Stimulated activated effector memory CD8-positive, alpha-beta T cell treated with anti-CD3 and anti-CD28 coated beads, Interleukin-12 subunit alpha, Interleukin-12 subunit beta, amount 100 ng/mL, for 72 hours (primary cell): ENCODE measurements around the gene TFEB.

Experiments
- ATAC-seq: fragments of 150-1000 bp; cut with Tn5 transposase; 2 replicates; pipeline ENCODE4 v1.10.0; 2021
- DNase-seq, 2 donors: peaks; one replicate each; pipeline ENCODE4 v3.0.0; 2021 to 2022; ENCODE audit warnings: low spot score in 2 of 2
- H3K27ac Mint-ChIP-seq: one replicate; pipeline ENCODE4 v1.8.0; 2022; ENCODE audit warnings: mild to moderate bottlenecking, mixed read lengths
- H3K36me3 Mint-ChIP-seq: one replicate; pipeline ENCODE4 v1.8.0; 2022; ENCODE audit warnings: mild to moderate bottlenecking, mixed read lengths
- H3K4me1 Mint-ChIP-seq: one replicate; pipeline ENCODE4 v1.8.0; 2022; ENCODE audit warnings: mixed read lengths
- H3K4me3 Mint-ChIP-seq: one replicate; pipeline ENCODE4 v1.8.0; 2022; ENCODE audit warnings: mild to moderate bottlenecking, mixed read lengths
- H3K9me3 Mint-ChIP-seq: one replicate; pipeline ENCODE4 v1.8.0; 2022; ENCODE audit warnings: mixed read lengths

The TFEB gene

DNA sequence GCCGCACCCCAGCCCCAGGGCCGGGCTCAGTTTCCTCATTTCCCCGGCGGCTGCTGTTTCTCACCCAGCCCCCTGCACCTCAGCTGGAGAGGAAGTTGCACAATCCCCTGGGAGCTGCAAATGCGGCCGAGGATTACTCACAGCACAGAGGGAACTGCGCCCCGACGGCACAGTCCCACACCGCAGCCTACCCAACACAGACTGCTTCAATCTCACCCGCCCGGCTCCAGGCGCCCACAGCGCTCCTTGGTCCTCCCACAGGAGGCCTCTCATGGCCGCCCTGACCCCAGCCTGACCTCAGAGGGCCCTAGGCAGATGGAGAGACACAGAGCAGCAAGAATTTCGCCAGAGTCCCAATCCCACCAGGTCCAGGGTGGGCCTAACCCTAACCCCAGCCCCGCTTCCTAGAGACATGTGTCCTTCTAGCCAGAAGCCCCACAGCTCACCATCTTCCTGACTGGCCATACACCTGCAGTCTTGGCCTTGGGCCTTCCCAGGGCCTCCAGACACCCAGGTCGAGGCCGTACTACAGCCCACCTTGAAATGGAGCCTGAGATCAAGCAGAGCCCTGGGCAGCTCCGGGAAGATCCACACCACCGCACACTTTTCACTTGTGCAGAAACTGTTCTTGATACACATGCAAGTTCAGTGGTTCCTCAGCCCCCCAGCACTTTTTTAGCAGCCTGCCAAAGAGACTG lies 11.7 kb downstream of the TFEB start:
- ATAC-seq (peak; percentile 71), DNase-seq (no peak)
- no peaks in the 10 kb centered on the region for H3K9me3 Mint-ChIP-seq
- H3K36me3 Mint-ChIP-seq = peaks cover 6% of the 10 kb centered on the region
- peaks cover 49% of the 10 kb centered on the region for H3K4me1 Mint-ChIP-seq
- H3K27ac Mint-ChIP-seq = peak overlapping the region; percentile 82
- peak overlapping the region; percentile 21 for H3K4me3 Mint-ChIP-seq

DNA sequence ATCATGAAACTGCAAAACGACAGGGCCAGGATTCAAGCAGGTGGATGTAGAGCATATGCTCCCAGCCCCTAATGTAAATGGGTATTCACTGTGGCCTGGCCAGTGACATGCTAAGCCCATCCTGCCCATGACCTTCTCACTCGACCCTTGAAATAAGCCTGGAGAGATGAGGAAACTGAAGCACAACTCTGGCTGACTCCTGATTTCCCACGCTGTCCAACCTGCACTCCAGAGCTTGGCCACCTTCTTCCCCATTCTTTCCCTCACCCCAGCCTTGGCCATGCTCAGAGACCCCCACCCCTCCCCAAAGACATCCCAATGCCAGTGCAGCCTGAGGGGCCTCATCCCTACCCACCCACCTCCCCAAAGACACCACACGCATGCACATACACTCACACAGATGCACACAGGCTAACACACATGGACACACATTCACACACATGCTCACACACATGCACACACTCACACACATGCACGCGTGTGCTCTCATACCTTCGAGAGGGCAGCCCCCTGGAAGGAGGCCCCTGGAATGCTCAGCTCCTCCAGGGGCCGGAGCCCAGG lies 12.4 kb downstream of the TFEB start:
- Mint-ChIP-seq H3K27ac (peak overlapping the region; percentile 21), H3K36me3 (peaks cover 6% of the 10 kb centered on the region), H3K4me3 (no peak overlapping the region), H3K4me1 (peaks cover 42% of the 10 kb centered on the region), H3K9me3 (no peaks in the 10 kb centered on the region)
- ATAC-seq = no peak
- no peak for DNase-seq

DNA sequence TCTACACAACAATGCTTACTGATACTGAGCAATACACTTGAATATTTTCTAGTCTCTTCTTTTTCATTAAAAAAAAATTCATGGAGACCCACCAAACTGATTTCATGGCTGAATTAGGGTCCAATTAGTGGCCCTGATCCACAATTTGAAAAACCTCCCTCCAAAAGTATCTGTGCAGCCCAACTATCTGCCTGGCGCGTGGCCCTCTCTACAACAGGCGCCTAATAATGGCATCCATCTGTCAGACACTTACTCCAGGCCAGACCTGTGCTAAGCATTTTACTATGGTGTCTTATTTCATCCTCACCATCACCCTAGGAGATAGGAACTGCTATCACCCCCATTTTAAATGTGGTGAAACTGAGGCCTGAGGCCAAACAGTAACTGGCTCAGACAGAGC lies 14.0 kb downstream of the TFEB start:
- Mint-ChIP-seq H3K27ac (peak overlapping the region; percentile 70), H3K4me1 (peaks cover 44% of the 10 kb centered on the region), H3K9me3 (no peaks in the 10 kb centered on the region), H3K4me3 (no peak overlapping the region), H3K36me3 (no peaks in the 10 kb centered on the region)
- DNase-seq (no peak), ATAC-seq (no peak)

DNA sequence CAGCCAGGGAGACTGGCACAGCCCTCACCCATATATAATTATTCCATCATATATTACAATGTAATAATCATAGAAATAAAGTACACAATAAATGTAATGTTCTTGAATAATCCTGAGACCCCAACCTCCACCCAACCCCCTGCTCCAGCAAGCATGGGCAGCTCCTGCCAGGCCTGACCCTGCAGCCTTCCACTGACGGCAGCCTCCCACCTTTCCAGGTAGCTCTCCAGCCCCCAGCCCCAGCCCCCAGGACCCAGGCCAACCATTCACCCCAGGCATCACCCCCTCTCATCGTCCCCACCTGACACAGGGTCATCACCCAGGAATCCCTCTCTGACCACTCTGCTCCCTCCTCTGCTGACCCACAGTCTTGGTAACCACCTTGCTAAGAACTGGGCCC lies 14.6 kb downstream of the TFEB start:
- no peak for ATAC-seq
- no peaks in the 10 kb centered on the region for H3K9me3 Mint-ChIP-seq
- no peak overlapping the region for H3K4me3 Mint-ChIP-seq
- H3K4me1 Mint-ChIP-seq = peaks cover 50% of the 10 kb centered on the region
- H3K36me3 Mint-ChIP-seq = no peaks in the 10 kb centered on the region
- peak overlapping the region; percentile 70 for H3K27ac Mint-ChIP-seq
- no peak for DNase-seq

DNA sequence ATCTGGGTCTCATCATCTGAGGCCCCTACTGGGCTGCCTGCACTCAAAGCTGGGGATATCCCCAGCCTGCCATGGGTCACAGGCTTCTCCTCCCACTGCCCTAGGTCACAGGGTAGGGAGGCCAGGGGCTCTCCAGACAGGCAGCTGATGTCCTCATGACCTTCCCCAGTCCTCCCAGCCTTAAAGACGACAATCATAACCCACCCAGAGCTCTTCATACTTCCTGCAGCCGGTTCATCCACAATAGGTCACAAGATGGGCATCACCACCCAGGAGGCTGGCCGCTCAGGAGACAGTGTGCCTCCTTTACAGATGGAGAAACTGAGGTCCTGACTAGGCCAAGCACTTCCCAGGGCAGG lies 15.2 kb downstream of the TFEB start:
- no peaks in the 10 kb centered on the region for H3K9me3 Mint-ChIP-seq
- no peak overlapping the region for H3K4me3 Mint-ChIP-seq
- H3K27ac Mint-ChIP-seq = peak overlapping the region; percentile 33
- peaks cover 54% of the 10 kb centered on the region for H3K4me1 Mint-ChIP-seq
- ATAC-seq = no peak
- no peak for DNase-seq
- H3K36me3 Mint-ChIP-seq = no peaks in the 10 kb centered on the region

DNA sequence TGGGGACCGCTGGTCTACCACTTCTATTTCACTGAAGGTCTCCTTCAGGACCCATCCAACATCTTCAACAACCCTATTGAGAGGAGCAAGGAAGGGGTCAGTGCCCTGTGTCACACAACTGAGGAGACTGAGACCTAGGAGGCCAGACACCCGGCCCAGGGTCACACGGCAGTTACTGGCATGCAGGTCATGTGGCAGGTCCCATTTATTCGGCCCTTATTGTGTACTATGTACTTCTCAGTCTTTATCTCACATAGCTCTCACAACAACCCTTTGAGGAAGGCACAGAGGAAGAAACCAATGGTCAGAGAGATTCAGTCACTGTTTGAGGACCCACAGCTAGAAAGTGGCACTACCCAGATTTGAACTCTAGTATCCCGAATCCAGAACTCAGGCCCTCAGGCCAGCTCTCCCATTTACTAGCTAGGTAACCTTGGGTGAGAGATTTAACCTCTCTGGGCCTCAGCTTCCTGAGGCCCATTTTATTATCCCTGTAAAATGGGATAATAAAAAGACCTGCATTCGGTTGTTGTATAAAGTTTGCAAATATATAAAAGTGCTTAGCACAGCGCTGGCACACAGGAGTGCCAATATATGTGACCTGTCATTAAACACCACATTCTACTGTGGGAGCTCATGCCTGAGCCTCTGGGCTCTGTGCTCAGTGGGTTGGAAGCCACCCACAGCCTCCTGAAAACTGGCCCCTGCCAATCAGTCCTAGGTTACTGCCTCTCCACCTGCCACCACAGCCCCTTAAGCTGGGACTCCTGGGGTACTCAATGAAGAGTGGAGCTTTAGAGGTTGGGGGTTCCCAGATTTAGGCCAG lies 15.8 kb downstream of the TFEB start:
- DNase-seq (no peak), ATAC-seq (no peak)
- Mint-ChIP-seq H3K4me1 (peaks cover 54% of the 10 kb centered on the region), H3K27ac (peak overlapping the region; percentile 33), H3K4me3 (no peak overlapping the region), H3K36me3 (no peaks in the 10 kb centered on the region), H3K9me3 (no peaks in the 10 kb centered on the region)

DNA sequence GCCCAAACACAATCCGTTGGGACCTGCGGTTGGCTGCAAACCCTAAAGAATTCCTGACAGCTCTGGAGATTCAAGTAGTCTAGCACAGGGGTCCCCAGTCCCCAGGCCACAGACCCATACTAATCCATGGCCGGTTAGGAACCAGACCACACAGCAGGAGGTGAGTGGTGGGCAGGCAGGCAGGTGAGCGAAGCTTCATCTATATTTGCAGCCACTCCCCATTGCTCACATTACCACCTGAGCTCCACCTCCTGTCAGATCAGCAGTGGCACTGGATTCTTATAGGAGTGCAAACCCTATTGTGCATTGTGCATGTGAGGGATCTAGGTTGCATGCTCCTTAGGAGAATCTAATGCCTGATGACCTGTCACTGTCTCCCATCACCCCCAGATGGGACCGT lies 16.6 kb downstream of the TFEB start:
- H3K36me3 Mint-ChIP-seq = no peaks in the 10 kb centered on the region
- H3K4me1 Mint-ChIP-seq = peaks cover 53% of the 10 kb centered on the region
- no peak for DNase-seq
- no peak for ATAC-seq
- no peak overlapping the region for H3K27ac Mint-ChIP-seq
- no peak overlapping the region for H3K4me3 Mint-ChIP-seq
- H3K9me3 Mint-ChIP-seq = no peaks in the 10 kb centered on the region

DNA sequence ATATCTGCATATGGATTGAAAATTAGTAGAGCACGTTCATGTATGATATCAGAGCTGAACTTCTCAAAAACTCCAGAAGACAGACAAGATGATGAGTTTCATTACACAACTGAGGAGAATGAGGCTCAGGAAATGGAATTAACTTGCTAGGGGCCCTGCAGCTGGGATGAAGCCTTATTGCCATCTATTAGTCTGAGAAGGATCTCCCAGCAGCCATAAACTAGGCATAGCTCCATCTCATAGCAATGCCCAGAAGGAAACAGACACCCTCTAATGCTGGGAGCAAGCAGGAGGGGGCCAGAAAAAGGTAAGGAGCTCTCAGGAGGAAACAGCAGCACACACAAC lies 18.0 kb downstream of the TFEB start:
- no peak overlapping the region for H3K4me3 Mint-ChIP-seq
- DNase-seq = no peak

DNA sequence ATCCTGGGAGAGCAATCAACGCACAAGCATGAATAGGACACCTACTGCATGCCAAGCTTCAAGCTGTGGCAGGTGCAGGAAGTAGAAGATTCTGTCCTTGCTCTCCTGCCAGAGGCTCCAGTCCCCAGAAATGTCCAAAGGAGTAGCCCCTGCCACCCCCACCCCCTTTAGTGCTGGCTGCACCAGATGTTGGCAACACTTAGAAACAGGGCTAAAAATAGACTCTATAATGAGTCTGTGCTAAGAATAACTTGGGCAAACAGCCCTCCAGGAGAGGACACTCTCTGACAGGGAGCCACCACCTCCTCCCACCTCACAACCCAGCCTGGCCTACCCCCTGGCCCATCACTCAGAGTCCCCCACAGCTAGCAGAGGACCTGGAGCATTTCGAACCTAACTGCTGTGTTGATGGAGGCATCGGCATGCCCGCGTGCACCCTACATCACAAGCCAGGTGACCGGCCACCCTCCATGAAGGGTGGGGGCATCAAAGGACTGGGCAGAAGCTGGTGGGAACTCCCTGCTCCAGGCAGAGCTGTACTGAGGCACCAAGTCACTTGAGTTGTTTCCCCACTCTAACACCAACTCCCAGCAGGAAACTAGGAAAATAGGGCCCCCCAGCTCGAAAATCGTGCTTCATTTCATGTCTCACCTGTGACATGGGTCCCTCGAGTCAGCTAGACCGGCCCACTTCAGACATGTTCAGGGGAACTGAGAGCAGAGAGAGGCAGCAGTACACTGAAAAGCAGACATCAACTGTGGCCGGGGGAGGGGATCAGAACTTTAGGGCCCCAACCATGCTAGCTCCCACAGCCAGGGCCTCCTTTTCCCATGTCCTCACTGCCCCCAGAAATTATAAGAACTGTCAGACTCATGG lies 18.7 kb downstream of the TFEB start:
- Mint-ChIP-seq H3K27ac (peak overlapping the region; percentile 58), H3K4me1 (peaks cover 60% of the 10 kb centered on the region), H3K4me3 (peak overlapping the region; percentile 2), H3K9me3 (no peaks in the 10 kb centered on the region), H3K36me3 (no peaks in the 10 kb centered on the region)
- DNase-seq (no peak), ATAC-seq (no peak)

More for the DNA sequence above, 18.0 kb downstream of the TFEB start:
- Mint-ChIP-seq H3K9me3 (no peaks in the 10 kb centered on the region), H3K27ac (peak overlapping the region; percentile 58), H3K4me1 (peaks cover 60% of the 10 kb centered on the region), H3K36me3 (no peaks in the 10 kb centered on the region)
- ATAC-seq = no peak

DNA sequence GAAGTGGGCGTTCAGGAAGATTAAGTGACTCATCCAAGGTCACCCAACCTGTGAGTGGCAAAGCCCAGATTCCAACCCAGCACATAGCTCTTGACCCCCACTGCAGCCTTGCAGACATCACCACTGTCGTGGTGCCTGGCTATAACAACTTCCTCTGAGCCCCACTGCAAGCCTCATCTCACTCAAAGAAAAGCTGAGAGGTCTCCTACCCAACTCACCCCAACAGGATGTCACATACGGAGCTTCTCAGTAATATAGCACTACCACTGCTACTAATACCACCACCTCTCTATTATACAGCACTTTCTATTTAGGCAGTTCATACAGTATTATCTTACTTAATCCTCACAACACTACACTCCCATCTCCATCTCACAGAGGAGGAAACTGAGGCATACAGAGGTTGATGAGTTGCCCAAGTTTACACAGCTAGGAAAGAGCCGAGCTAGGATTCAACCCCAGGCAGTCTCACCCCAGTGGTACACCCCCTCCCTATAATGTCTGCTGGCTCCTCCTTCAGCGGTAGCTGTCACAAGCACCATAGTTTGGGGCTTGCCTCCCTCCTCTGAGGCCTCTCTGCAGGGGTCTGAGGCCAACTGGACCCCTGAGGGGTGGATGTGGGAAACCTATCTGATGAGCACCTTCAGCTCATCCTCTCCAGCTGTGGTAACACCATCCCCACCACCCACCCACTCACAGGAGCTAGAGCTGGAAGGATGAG lies 19.5 kb downstream of the TFEB start:
- peaks cover 52% of the 10 kb centered on the region for H3K4me1 Mint-ChIP-seq
- peak overlapping the region; percentile 2 for H3K4me3 Mint-ChIP-seq
- H3K9me3 Mint-ChIP-seq = no peaks in the 10 kb centered on the region
- peak overlapping the region; percentile 58 for H3K27ac Mint-ChIP-seq
- DNase-seq (no peak), ATAC-seq (peak; percentile 74)
- peaks cover under 1% of the 10 kb centered on the region for H3K36me3 Mint-ChIP-seq

DNA sequence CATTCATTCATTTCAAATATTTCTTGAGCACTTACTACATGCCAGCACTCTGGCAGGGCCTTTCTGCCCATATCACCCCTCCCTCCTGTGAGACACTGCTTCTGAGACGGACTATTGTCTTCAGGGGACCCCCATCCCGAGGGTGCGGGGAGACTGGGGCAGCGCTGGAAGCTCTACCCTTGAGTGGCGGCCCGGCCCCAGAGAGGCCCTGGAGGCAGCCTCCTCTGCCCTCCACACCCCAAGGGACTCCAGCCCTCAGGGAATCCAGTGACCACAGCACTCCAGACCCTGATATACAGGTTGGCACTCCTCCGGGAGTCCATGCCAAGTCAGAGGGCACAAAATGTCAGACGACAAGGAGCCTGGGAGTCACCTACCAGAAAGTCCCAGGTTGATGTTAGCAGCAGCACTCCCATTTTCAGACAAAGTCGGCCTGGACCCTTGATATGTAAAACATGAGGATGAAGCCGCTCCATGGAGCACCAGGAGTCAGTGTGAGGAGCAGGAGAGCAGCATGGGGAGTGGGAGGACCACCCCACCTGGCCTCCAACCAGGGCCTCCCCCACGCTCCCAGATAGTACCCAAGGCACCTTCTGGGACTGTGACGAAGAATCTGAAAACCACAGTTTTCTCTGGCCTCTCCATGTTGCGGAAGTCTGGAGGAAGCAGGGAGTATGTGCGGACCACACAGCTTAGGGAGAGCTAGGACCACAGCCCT lies 20.7 kb downstream of the TFEB start:
- no peak for DNase-seq
- Mint-ChIP-seq H3K4me1 (peaks cover 48% of the 10 kb centered on the region), H3K36me3 (peaks cover 11% of the 10 kb centered on the region), H3K27ac (peak overlapping the region; percentile 88), H3K9me3 (no peaks in the 10 kb centered on the region), H3K4me3 (no peak overlapping the region)
- ATAC-seq = no peak

DNA sequence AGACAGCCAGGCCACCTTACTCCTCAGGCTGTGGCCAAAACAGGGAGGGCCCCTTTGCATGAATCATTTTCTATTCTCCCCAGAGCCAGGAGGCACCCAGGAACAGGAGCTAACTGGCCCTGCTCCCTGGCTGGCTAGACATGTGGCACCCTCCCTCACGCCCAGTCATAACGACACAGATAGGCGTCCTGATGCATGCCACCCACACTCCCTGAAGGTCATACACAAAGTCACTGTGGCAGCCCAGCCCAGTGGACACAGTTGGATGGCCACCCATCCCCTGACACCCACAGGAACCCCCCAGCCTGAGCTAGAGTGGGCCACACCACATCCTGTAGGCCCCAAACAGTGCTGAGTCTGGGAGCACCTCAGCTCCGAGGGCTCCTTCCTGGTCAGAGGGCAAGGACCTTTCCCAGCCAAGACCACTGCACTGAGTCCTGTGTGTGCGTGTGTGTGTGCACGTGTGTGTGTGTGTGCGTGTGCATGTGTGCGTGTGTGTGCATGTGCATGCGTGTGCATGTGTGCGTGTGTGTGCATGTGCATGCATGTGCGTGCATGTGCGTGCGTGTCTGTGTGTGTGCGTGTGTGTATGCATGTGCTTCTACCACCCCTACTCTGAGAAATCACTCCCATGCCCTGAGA lies 21.6 kb downstream of the TFEB start:
- Mint-ChIP-seq H3K4me3 (peak overlapping the region; percentile 21), H3K9me3 (no peaks in the 10 kb centered on the region), H3K4me1 (peaks cover 49% of the 10 kb centered on the region), H3K27ac (peak overlapping the region; percentile 88), H3K36me3 (peaks cover 11% of the 10 kb centered on the region)
- peak; percentile 89 for ATAC-seq
- peak; percentile 12 to 66 for DNase-seq

DNA sequence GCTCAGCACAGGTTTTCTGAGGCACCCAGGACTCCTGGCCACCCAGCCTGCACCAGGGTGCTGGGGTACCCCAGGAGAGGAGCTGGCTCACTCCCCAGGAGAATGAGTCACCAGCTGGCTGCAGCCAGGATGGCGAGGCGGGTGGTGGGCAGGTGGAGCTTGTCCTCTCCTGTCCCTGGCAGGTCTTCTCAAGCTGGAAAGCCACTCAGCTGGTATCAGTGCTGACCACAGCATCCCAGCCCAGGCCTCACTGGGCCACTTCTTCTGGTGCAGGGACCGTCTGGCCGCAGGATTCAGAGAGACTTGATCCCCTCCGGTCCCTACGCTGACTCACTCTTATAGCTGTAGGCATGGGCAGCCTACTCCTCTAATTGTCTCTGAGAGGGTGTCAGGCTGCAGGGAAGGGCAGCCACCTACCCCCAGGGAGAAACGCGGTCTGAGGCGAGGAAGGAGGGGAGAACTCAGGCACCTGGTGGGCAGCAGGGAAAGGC lies 22.2 kb downstream of the TFEB start:
- H3K4me3 Mint-ChIP-seq = peak overlapping the region; percentile 21
- H3K4me1 Mint-ChIP-seq = peaks cover 55% of the 10 kb centered on the region
- peaks cover 11% of the 10 kb centered on the region for H3K36me3 Mint-ChIP-seq
- H3K27ac Mint-ChIP-seq = peak overlapping the region; percentile 61
- no peaks in the 10 kb centered on the region for H3K9me3 Mint-ChIP-seq
- no peak for ATAC-seq
- DNase-seq = no peak
